Islet precursor cell (in vitro differentiated cells): ENCODE data around the gene AMBP.

Experiments used
- DNase-seq: peaks from one replicate; pipeline ENCODE4 v3.0.0-alpha.2; 2018

The AMBP gene

DNA sequence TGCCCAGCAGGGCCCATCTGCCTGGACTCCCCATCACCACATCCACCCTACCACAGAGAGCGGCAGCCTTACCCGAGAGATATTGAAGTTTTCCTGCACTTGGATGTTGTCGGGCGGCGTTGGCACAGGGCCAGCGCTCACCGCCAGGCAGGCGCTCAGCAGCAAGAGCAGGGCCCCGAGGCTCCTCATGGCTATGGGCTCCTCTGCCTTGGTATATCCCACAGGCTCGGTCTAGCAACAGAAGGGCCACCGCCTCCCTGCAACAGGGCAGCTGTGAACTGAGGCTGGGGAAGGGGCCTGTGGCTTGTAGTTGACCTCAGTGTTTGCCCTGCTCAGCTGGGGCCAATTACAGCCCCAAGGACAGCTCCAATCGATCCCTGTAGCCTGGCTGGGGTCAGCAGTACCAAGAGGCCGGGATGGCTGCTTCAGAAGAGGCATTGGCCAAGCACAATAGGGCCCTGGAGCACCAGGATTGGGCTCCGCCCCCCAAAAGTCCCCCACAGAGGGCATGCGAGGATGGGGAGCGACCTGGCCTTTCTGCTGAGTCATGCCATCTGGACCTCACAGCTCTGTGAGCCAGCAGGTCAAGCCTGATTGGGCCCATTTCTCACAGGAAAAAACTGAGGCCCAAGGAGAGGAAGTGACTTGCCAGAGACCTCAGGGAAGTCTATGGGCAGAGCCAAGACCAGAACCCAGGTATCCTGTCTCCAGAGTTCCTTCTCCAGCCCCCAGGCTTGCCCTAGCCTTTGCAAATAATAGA lies at the start of gene AMBP:
TSS of gene AMBP (minus strand) at position 280 of the 760 bp plus-strand sequence. CDS start at position 189, 91 bp downstream.
- no peak for DNase-seq

DNA sequence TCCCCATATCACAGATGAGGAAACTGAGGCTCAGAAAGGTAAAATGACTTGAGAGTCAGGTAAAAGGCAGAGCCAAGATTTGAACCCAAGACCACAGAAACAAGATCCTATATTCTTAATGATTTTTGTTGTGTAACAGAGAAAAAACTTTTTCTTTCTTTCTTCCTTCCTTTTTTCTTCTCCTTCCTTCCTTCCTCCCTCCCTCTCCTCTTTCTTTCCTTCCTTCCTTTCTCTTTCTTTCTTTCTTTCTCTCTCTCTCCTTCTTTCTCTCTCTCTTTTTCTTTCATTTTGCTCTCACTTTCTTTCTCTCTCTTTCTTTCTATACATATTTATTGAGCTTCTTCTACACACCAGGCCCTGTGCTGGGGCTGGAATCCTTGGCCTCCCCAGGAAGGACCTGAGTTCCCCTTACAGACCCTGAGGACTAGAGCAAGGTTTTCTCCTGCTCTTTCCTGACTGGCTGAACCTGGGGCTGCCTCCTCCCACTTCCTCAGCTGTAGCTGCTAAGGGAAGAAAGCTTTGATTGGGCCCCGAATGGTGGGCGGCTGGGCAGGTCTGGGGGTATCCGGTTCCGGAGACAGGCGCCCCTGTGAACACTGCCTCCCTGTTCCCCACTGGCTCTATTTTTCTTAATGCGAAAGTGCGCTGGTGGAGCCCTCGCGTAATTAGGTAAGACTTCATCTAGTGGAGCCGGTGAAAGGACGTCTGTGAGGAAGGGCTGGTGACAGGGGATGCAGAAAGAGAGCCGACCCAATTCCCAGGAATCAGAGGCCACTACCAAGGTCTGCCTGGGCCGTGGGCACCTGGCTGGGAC lies 48.4 kb upstream of the AMBP start:
- no peak for DNase-seq

DNA sequence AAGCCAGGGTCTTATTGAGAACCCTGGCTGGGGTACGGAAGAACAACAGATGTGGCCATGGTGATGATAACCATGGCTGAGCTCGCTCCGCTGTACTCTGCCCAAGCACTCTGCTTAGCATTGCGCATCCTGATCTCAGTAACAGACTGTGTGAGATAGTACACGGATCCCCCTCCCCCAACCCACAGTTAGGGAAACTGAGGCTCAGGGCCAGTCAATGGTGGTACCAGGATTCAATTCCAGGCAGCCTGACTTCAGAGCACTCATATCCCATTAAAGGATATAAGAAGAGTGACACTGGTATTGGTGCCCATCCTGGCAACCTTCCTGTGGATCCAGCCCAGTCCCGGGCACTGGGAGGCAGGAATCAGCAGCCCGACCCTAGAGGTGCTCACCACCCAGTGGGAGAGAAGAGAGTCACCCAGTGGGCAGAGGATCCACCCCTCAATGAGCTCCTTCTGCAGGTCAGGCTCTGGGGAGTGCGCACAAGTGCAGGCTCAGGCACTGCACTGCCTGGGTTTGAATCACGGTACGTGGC lies 47.4 kb upstream of the AMBP start:
- DNase-seq, result no peak

DNA sequence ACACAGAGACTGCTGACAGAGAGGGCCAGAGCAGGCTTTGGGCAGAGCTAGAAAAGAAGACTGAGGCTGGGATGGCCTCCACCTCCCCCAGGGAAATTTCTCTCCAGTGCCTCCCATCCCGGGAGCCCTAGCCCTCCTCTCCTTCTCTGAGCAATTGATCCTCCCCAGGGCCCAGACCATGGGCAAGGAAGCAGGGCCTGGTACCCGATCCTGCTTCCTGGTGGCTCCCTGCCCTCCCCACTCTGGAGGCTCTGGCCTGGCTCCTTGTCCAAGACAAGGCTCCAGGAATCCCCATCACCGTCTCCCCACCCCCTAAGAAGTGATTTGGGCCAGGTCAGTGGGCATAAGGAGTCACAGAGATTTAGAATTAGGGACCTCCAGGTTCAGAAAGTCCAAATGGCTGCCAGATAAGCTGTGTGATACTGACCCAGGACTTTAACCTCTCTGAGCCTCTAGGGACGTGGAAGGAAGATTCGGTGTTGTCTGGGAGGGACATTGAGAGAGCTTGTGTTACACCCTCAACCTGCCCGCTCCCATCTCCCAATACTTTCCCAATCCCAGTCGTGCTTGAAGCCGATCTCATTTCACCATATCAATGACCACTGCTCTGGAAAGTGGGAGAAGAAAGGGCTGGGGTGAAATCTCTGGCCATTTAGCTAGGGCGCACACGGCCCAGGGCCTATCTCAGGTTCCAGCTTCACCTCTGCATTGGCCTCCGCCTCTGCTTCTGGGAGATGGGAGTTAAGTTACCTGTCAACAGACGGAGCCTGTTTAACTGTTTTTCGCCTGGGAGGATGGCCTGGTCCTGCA lies 46.8 kb upstream of the AMBP start:
- DNase-seq, result no peak

DNA sequence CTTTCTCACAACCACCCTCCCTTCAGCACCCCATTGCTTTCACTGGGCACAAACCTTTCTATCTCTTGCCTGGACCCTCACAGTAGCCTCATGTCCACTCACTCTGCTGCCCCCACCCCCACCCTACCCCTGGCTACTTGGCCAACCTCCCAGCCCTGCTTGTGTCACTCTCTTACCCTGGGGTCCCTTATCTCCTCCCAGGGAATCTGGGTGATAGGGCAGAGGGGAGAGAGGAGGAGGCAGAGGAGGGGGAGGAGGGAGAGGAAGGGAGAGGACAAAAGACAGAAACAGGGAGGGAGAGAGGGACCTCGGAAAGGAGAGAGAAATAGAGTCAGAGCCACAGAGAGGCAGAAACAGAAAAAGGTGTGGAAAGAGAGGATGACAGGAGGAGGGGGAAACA lies 46.0 kb upstream of the AMBP start:
- DNase-seq, result no peak

DNA sequence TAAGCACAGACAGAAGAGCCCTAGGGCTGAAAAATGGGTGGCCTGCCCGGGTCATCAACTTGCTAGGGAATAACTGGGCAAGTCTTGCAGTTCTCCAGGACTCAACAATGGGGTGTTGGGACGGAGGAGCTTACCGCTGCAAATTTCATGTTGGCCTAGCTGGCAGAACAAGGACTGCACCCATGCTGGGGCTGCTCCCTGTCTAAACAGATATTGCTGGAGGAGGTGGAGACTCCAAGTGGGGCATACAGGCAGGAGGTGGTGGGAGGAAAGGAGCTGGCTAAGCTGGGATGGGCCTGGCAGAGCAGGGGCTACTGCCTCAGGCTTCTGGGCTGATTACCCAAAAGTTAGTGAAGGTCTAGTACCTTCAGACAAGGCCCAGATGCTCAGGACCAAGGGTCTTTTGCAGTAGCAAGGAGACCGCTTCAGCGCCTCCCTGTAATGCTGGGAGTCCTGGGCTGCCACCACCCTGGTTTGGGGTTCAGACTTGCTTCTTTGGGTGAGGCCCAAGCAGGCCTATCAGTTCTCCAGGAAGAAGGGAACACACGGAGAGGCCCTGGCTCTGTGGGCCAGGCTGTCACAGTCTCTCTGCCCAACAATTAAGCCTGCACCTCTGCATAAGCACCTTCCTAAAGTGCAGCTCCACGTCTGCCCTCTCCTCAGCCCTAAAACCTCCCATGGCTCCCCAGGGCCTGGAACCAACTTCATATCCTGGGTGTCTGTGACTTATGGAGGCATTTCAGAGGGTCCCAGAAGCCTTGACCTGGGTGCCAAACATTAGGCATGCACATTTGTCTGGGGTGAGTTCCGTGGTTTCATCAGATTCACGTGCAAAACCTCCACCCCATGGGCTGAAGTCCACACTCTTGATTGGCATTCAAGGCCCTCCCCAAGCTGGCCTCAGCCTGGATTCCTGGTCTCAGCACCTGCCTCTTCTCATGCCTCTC lies 45.2 kb upstream of the AMBP start:
- no peak for DNase-seq

DNA sequence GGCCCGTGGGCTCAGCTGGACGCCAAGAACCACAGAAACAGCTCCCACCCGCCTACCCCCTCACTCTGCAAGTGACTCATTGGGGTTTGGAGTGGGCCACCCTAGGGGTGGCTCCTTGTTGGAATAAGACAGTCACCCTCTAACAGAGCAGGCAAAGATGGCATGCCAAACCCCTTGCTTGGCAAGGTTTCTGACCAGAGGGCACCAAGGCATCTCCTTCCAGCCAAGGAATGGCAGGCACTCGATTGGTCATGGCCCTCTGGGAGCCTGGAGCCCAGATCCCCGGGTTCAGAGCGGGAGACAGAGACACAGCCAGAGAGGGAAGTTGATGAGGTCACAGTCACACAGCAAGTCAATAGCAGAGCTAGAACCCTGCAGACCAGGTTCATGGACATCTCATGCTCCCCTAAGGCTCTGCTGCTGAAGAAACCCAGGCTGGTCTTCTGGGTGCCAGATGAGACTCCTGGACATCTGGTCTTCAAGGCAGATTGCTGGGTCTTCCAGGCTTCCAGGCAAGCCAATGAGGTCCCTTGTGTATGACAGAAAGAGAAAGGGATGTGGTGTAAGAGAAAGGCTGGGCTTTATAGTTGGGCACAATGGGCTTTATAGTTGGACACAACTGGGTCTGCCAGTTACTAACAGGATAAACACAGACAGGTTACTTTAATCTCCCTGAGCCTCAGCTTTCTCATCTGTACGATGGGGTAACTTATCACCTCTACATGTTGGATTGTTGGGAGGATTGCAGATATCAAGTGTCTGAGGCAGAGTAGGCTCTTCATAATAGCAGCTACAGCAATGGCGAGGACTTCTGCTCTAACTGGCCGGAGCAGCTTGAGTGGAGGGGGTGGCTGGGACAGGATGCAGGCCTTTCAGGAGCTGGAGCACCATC lies 44.3 kb upstream of the AMBP start:
- no peak for DNase-seq

DNA sequence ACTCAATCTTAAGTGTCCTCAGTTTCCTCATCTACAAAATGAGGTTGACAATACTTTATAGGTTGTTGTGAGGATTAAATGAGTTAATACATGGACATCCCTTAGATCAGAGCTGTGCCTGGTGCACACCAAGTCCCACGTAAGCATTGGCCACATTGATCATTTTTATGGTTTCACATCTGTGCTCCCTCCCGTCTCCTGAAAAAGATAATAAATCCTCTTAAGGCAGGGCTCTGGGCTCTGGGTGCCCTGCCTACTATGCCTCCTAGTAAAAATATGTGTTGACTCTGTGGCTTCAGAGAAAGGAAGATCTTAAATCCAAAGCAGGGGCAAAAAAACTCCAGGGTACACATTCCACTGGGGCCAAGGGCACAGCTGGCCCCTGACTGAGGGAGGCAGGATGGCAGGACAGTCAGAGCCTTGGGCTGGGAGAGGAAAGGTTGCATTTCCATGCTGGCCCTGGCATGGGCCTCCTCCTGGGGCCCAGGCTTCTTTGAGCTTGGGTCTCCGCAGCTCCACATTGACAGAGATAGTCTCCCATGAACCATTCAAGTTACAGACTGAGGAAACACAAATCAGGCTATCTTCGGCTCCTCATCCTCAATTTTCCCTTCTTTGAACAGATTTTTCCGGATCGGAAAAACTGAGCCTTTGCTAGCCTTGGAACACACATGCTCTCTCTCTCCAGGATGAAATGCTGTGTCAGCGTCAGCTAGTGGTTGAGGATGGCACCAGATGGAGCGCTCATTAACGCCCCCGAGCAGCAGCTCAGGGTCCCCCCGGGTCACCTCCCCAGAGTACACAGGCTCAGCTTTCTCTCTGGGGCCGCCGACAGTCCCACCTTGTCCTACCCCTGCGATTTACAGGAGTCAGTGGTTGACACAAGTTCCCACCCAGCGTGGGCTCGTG lies 43.4 kb upstream of the AMBP start:
- DNase-seq, result peak; percentile 41

DNA sequence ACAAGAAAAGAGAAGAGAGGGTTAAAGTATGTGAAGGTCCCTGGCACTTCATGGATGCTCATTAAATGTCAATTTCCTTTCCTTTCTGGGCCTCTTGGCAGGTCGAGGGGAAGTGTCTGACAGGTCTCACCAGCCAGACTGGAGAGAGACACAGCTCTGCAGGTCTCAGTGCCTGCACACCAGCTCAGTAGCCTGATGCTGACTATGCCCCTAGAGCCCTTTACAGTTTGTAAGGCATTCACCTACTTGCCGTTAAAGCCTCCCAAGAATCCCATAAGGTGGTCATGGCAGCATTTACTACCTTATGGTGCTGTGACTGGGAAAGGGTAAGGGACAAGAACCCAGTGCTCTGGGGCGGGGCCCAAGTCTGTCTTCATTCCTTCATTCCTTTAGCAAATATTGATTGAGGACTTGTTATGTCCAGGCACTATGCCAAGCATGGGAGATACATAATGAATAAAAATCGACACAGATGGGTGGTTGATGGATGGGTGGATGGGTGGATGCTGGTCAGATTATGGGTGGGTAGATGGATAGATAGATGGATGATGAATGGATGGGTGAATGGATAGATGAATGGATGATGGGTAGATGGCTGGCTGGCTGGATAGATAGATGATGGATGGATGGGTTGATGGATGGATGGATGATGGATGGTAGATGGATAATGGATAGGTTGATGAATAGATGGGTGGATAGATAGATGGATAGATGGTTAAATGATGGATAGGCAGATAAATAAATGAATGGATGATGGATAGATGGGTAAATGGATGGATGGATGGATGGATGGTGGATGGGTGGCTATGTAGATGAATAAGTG lies 42.3 kb upstream of the AMBP start:
- peak; percentile 30 for DNase-seq

DNA sequence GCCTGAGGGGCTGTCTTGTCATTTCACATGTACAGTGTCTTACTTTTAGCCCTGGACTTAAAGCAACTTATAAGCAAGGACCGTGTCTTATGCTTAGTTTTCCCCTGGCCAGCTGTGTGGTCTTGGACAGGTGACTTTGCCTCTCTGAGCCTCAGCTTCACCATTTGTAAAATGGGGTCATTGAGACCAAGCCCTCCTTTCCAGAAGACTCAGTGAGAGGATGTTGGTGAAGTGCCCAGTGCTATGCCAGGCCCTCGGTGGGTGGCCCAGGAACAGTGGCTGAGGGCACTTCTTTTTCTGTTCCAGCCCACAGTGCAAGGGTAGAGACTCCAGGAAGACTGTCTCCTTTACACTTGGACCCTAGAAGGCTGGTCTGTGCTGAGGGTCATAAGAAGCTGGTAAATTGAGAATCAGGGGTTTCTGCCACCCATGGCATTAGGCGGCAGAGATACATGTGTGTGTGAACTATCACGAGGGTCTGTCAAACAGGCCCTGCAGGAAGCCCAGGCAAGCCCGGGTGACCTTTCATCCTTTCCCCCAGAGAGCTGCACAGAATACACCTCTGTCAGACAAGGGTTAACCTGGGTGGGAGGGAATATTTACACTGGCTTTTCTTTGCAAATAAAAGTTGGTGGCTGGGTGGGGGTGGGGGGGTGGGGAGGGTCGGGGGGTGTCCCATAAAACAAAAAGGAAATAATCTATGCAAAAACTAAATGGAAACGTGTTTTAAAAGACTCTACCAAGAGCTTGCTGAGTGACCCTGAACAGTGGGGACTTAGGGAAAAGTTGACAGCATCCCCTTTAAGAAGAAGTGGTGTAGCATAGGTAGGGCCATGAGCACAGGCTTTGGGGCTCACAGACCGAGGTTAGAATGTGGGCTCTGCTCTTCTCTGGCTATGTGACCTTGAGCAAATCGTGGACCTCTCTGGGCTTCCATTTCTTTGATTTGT lies 41.4 kb upstream of the AMBP start:
- peak; percentile 28 for DNase-seq

DNA sequence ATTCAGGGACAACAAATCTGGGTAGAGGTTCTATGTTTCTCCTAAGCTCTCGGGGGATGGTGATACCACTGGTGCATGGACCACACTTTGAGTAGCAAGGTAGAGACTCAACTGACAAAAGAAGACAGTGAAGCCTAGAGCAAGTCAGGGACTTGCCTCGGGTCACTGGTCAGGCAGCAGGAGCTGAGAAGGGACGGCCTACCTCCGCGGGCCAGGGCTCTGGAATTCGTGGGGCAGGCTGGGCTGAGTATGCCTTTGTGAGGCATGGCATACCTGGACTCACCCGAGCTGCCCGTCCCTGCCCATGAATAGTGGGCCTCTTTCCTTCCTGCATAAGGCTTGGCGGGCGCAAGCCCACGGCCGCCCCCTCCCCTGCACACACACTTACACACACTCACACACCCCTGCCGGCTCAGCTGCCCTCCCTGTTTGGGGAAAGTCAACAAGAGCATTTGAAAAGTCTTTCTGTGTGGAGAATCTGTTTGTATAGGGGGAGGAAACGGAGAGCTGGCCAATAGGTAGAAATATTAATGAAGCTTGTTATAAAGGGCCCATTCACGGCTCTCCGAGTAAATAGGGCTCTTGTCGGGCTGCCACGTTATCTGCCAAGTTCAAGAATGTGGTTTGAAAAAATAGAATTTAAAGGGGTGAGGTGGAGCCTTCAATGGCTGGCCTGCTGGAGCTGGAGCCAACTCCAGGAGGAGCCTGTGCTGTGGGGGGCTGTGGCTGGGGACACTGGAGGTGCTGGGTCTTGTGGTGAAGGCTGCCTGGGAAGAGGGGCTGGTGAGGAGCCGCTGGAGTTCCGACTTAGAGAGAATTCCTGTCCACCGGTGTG lies 40.1 kb upstream of the AMBP start:
- peak; percentile 54 for DNase-seq

DNA sequence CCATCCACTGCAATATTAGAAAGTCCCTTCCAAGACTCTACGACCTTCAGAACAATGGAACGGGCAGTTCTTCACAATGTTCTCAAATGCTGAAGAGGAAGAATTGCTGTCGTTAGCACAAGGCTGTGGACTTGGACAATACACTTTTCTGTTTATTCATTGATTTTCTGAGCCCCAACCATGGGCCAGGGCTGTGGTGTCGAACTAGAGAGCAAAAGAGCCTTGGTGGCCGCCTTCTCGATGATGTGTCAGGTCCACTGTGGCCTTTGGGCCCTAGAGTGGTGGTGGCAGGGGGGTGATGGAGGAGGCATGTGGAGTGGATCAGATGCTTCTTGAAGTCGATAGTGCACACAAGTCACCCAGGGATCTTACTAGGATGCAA lies 39.5 kb upstream of the AMBP start:
- no peak for DNase-seq

DNA sequence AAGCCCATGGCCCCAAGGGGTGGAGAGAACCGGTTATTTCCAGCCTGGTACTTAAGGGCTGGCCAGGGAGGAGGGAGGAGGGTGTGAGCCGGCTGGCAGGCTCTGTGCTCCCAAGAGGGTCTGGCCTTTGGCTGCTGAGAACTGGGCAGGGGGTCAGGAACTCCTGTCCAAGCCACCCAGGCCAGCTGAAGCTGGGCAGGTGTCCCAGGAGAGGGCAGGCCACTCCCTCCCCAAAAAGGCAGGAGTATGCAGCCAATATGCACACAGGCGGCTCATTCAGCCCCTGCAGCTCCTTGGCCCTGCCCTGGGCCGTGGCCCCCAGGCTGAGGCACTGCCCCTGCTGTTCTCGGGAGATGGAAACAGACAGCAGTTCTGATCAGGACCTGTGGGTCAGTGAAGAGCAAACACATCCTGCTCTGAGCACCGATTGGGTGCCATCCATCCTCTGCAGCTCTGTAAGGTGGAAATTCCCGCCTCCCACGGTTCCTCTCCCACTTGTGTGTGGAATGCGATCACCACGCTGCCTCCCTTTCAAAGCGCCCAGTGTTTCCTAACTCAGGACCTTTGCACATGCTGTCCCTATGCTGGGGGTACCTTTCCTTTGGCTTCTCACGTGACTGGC lies 38.1 kb upstream of the AMBP start:
- no peak for DNase-seq

DNA sequence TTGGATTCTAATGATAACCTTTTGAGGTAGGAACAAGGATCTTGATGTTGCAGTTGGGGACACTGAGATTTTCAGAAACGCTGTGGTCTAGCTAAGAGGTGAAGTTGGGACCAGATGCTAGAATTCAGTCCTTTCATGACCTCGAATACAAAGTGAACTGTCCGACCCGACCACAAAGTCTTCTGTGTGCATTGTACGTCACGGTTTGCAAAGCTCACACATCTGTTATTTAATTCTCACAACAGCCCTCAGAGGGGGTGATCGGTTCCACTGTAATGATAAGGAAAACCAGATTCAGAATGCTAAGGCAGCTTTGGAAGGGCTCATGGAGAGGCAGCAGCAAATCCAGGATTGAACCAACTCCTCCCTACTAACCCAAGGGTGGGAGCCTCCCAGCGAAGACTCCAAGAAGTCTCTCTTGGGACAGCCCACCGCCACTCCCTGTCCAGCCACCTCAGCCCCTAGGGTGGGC lies 37.6 kb upstream of the AMBP start:
- DNase-seq, result no peak

DNA sequence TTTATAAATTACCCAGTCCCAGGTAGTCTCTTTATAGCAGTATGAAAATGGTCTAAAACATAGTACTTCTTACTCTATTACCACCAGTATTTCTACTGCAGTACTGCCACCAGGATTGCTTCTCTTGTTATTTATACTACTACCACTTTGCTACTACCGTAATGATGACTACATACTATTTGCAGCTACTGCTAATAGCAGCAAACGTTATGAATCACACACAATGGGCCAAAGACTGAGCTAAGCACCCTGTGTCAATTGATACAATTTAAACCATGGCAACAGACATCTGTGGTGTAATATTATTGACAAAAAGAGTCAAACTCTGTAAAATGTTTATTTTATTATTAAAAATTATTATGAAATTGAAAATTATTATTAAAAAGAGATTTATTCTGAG lies 36.3 kb upstream of the AMBP start:
- DNase-seq, result no peak
